NCI-H2227 (cell line): ENCODE measurements around the gene KIF6.

Source experiments
- DNase-seq: peaks from one replicate; lab custom pipeline; 2025; ENCODE audit not compliant: unreplicated experiment; lab: John Stamatoyannopoulos, UW

Gene KIF6

DNA sequence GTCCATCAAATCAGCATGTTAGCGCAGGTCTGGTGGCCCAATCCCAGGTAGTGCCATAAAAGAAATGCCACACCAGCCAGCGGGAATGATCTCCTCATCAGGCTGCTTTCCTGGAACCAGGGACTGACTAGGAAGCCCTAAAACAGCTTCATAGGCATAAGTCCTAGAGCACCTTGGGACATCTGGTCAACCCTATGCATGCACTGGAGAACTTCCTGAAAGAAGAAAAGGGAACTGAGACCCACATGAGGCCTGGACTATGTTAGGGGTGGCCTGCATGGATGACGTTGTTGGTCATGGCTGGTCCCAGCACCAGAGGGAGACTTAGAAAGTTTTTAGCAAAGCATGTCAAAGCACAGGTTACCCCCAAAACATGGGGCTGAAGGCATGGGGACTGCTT lies 395.2 kb downstream of the KIF6 start:
- DNase-seq = no peak

DNA sequence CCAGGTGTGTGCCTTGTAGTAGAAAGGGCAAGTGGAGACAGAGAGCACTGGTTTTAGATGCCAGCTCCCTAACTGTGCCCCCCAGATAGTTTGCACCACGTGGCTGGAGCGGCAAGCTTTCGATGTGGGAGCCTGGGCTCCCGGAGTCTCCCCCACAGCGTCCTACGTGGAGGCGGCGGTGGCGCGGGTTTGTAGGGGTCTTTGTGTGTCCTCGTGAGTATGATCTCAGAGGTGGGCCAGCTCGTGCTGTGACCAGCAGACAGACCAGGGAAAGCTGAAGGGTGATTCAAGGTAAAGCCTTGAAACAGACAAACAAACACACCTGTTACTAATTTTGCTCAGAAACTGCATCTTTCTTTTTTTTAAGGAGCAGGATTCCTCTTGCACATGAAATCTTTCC lies 397.1 kb downstream of the KIF6 start:
- DNase-seq = no peak

DNA sequence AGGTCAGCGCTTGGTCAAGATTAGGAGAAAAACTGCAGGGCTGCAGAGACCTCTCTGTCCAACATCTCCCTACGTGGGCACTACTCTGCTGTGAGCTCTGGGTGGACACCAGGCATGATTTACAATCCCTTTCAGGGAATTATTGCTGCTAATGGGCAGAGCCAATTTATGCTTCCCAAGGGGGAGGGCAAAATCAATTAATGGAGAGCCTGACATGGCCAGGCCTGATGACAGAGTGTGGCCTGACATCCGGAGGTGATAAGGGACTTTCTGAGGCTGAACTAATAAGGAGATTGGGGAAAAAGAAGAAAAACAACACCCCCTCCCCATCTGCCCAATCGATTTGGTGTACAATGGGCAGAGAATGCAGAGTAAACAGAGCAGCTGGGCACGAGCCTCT lies 397.7 kb downstream of the KIF6 start:
- no peak for DNase-seq

DNA sequence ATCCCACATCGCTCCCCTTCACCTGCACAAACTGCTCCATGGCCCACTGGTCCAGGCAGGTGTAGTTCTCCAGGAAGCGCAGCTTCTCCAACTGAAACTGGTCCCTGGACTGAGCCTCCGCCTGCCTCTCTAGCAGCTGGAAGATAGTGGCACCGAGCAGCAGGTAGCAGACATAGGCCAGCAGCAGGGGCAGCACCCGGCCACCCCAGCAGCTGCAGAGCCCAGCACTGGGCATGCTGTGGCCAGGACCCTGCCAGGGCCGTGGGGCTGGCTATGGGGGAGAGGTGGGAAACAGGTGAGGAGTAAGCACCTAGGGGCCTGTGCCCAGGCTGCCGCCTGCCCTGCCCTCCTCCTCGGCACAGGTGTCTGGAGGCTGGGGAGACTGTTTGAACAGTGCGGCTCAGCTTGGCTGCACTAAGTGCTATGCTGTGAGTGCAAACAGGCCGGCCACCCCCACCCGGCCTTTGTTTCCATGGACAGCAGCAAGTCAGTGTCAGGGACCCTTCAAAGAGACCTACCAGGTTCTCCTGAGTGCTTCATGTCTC lies 402.8 kb downstream of the KIF6 start, which contains the start of gene KCNK16:
KCNK16 (minus strand) TSS at position 397 of the 545 bp plus-strand sequence; CDS start at position 235, 162 bp downstream.
- DNase-seq = no peak

GRCh38 chr6:39321761-39322160 lies 403.4 kb downstream of the KIF6 start:
- no peak for DNase-seq

DNA sequence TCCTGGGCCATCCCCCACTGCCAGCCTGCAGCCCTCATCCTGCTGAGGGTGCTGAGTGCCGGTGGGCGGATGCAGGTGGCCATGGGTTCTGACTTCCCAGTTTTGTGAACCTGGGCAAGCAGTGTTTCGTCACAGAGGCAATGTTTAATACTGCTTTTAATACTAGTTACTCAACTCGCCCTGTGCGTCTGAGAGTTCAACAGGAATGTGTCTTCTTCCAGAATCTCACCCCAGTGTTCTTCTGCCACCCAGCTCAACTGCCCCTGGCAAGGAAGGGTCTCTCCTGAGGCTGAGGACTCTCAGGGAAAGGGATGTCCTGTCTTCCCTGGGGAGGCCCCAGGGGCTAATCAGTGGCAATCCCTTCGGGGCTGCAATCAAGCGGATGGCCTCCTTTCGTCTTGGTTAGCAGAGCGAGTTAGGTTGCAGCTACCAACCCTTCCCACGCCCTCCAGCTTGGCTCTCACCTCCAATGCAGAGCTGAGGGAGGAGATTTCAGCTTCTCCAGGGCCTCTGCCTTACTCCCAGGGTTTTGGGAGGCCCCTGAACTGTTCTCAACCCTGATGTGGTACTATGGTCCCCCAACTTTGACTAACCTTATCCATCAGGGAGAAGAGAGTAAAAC lies 404.7 kb downstream of the KIF6 start:
- no peak for DNase-seq

- no peak for DNase-seq
Observed at GRCh38 chr6:39319621-39320362, 405.4 kb downstream of the KIF6 start.

- DNase-seq = no peak
Observed at GRCh38 chr6:39317256-39317655, 408.0 kb downstream of the KIF6 start.

- peak; percentile 14 for DNase-seq
Observed at GRCh38 chr6:39314273-39314795, 410.9 kb downstream of the KIF6 start, which contains the start of gene KCNK17. Gene KCNK17, minus strand, starts transcription at chr6:39314419. Its CDS starts 99 bp downstream, at chr6:39314320.

GRCh38 chr6:39313526-39314272 lies 411.5 kb downstream of the KIF6 start:
- DNase-seq = peak; percentile 29

- peak; percentile 31 for DNase-seq
Observed at GRCh38 chr6:39312912-39313525, 412.2 kb downstream of the KIF6 start.

DNA sequence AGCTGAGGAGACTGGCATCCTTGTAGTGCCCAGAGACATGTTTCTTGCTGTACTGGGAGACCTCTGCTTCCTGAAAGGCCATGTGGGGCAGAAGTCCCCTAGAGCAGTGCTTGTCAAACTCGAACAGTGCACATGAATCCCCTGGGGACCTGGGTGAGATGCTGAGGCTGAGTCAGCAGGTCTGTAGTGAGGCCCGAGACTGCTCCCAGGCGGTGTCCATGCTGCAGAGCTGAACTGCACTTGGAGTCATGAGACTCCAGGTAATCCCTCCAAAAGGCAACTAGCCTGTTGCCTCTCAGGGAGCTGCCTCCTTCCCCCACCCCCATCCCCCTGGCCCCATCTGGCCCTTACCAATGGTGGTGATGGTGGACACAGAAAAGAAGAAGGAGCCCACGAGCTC lies 414.7 kb downstream of the KIF6 start:
- DNase-seq = no peak

GRCh38 chr6:39309942-39310531 lies 415.2 kb downstream of the KIF6 start:
- DNase-seq = peak; percentile 85

DNA sequence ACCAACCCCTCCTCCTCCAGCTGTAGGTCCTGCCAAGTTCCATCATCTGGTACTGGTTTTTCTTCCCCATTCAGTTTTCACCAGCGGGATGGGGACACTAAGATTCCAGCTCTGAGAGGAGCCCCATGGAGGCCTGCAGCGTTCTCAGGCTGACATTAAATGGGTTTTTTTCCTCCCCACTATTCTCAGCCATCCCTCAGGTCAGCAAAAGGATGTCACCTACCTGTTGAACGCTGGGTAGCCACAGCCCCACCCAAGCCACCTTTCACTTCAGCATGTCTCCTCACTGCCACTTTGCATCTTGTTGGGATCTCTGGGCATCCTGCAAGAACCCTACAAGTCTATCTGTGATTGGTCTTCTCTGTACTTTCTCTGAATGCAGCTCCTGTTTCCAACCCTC lies 417.7 kb downstream of the KIF6 start:
- DNase-seq = no peak

DNA sequence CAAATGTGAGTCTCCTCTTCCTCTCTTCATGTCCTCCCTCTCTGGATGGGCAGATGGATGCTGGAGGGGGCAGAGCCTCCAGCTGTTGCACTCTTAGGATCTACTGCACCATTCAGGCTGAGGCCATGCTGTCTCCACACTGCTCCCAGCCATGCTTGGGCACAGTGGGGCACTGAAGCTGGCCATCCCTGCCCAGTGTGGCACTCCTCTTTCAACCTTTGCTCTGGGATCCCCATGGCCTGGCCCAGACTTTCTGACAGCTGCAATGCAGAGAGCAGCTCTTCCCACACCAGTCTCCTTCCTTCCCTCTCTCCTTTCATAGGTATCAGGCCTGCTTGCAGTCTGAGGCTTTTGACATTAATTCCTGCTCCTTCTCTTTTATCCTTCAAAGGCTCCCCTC lies 420.3 kb downstream of the KIF6 start:
- DNase-seq = no peak

DNA sequence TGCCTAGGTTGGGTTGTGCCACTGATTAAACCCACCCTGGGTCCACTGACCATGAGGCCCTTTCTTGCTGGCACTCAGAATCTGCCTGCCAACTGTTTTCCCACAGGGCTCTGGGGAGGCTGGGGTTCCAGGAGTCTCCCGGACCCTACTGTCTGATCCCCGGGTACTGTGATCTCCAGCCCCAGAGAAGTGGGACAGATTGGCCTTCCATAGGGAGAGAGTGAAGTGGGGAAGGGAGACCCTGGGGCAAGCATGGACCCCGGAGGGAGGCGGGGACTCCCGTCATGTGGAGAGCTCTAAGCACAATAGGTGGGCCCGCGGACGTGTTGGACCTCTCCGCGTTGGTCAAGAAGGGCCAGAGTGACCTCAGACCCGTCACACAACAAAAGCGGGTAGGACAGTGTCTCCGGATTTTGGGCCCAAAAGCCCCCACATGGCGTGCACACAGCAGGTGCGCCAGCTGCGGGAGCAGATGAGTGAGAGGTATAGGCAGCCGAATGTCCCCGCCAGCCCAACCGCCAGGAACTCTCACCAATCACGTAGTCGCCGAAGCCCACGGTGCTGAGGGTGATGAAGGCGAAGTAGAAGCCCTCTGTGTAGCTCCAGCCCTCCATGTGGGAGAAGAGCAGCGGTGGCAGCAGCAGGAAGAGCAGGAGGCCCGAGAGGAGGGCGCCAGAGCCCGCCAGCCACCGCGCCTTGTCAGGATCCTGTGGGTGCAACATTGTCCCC lies 421.6 kb downstream of the KIF6 start:
- DNase-seq = no peak

GRCh38 chr6:39302669-39303424 lies 422.4 kb downstream of the KIF6 start:
- peak; percentile 72 for DNase-seq

DNA sequence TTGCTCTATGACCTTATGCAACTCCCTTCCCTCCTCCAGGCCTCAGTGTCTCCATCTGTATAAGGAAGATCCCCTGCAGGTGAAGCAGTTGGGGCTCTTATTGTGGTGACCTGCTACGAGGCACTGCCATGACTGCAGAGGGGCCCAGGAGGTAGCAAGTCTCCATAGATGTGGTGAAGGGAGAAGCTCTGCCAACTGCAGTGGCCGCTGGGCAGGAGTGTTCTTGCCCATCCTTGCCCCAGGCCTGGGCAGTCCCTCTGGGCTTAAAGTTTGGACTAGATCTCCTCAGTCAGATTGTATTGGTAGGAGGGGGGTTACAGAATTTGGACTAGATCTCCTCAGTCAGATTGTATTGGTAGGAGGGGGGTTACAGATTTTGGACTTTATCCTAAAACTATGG lies 423.2 kb downstream of the KIF6 start:
- no peak for DNase-seq

GRCh38 chr6:39301606-39302005 lies 423.6 kb downstream of the KIF6 start:
- DNase-seq = no peak
